Trophoblast cell (in vitro differentiated cells and primary cell): Measurements from ENCODE around the gene NXPH2.

Experiments
- DNase-seq, 2 donors: peaks; one replicate each; pipeline ENCODE4 v3.0.0-alpha.2; 2016
- H2AFZ ChIP-seq: 2 replicates; pipeline ENCODE4 v1.6.1; 2013; ENCODE audit warnings: low read length, moderate library complexity, mild to moderate bottlenecking; ENCODE audit not compliant: insufficient read depth, poor library complexity
- H2AK5ac ChIP-seq: 2 replicates; pipeline ENCODE4 v1.6.1; 2013; ENCODE audit warnings: mild to moderate bottlenecking, low read length
- H2BK120ac ChIP-seq: 2 replicates; pipeline ENCODE4 v1.6.1; 2013; ENCODE audit warnings: low read length, mild to moderate bottlenecking, moderate library complexity; ENCODE audit not compliant: insufficient read depth, poor library complexity
- H2BK12ac ChIP-seq: 2 replicates; pipeline ENCODE4 v1.6.1; 2013; ENCODE audit warnings: mild to moderate bottlenecking, low read length, moderate library complexity
- H2BK5ac ChIP-seq: 2 replicates; pipeline ENCODE4 v1.6.1; 2013; ENCODE audit warnings: low read length, low read depth, moderate library complexity, mild to moderate bottlenecking; ENCODE audit not compliant: poor library complexity
- H3K14ac ChIP-seq: 2 replicates; pipeline ENCODE4 v1.6.1; 2013; ENCODE audit warnings: mild to moderate bottlenecking, low read length
- H3K18ac ChIP-seq: 2 replicates; pipeline ENCODE4 v1.6.1; 2013; ENCODE audit warnings: mild to moderate bottlenecking, low read length
- H3K23ac ChIP-seq: 2 replicates; pipeline ENCODE4 v1.6.1; 2013; ENCODE audit warnings: low read length
- H3K27ac ChIP-seq: 2 replicates; pipeline ENCODE4 v1.5.1; 2013; ENCODE audit warnings: low read depth, mild to moderate bottlenecking, inconsistent platforms, low read length, moderate library complexity
- H3K27me3 ChIP-seq: 2 replicates; pipeline ENCODE4 v1.6.1; 2013; ENCODE audit warnings: inconsistent platforms, mild to moderate bottlenecking, low read length, moderate library complexity; ENCODE audit not compliant: insufficient read depth
- H3K36me3 ChIP-seq, 2 experiments: 1 replicate in 1 of 2; 2 replicates in 1 of 2; pipeline ENCODE4 v1.6.1; 2013; ENCODE audit warnings: low read length in 2 of 2, mild to moderate bottlenecking in 2 of 2, moderate library complexity in 1 of 2; ENCODE audit not compliant: insufficient read depth in 2 of 2, control insufficient read depth in 1 of 2
- H3K4ac ChIP-seq: 2 replicates; pipeline ENCODE4 v1.6.1; 2013; ENCODE audit warnings: low read depth, mild to moderate bottlenecking, low read length, moderate library complexity
- H3K4me1 ChIP-seq, 2 experiments: 1 replicate in 1 of 2; 2 replicates in 1 of 2; pipeline ENCODE4 v1.6.1; 2013; ENCODE audit warnings: low read length in 2 of 2, mild to moderate bottlenecking in 2 of 2, moderate library complexity in 1 of 2; ENCODE audit not compliant: insufficient read depth in 2 of 2, control insufficient read depth in 1 of 2
- H3K4me2 ChIP-seq: 2 replicates; pipeline ENCODE4 v1.6.1; 2013; ENCODE audit warnings: inconsistent platforms, mild to moderate bottlenecking, low read length, moderate library complexity
- H3K4me3 ChIP-seq: 2 replicates; pipeline ENCODE4 v1.5.1; 2013; ENCODE audit warnings: mild to moderate bottlenecking, low read depth, low read length, inconsistent platforms
- H3K79me1 ChIP-seq: one replicate; pipeline ENCODE4 v1.6.1; 2013; ENCODE audit warnings: low read length
- H3K79me2 ChIP-seq: 2 replicates; pipeline ENCODE4 v1.6.1; 2013; ENCODE audit warnings: low read length, mild to moderate bottlenecking; ENCODE audit not compliant: control insufficient read depth, insufficient read depth, poor library complexity
- H3K9ac ChIP-seq: 2 replicates; pipeline ENCODE4 v1.6.1; 2013; ENCODE audit warnings: mild to moderate bottlenecking, low read length
- H3K9me3 ChIP-seq: 2 replicates; pipeline ENCODE4 v1.6.1; 2013; ENCODE audit warnings: low read depth, mild to moderate bottlenecking, control low read depth, inconsistent platforms, low read length; ENCODE audit not compliant: insufficient read depth
- H4K12ac ChIP-seq: 2 replicates; pipeline ENCODE4 v1.6.1; 2013; ENCODE audit warnings: low read depth, mild to moderate bottlenecking, low read length, moderate library complexity
- H4K8ac ChIP-seq: 2 replicates; pipeline ENCODE4 v1.6.1; 2013; ENCODE audit warnings: low read depth, mild to moderate bottlenecking, low read length, moderate library complexity
- H4K91ac ChIP-seq: one replicate; pipeline ENCODE4 v1.6.1; 2013; ENCODE audit warnings: low read depth, mild to moderate bottlenecking, low read length, moderate library complexity
- WGBS: extraction: QIAGEN DNeasy Blood & Tissue Kit; methylation state at CpG from one replicate; pipeline ENCODE4 v1.1.7; 2013; ENCODE audit warnings: missing lambda C conversion rate; ENCODE audit not compliant: insufficient read length, insufficient coverage; ENCODE audit errors: extremely low coverage; 5-methylcytosine and 5-hydroxymethylcytosine counted together

Gene NXPH2

GRCh38 chr2:138637686-138638085 lies 142.5 kb downstream of the NXPH2 start:
- no peak overlapping the region for H3K27ac ChIP-seq
- no peak overlapping the region for H3K4me2 ChIP-seq
- peaks cover 3 to 11% of the 10 kb centered on the region in 2 experiments for H3K4me1 ChIP-seq
- H3K18ac ChIP-seq = no peak overlapping the region
- DNase-seq = no peak
- H3K4me3 ChIP-seq = no peak overlapping the region
- WGBS = no CpG with 5 or more reads among the region's 5 CpGs
- no peak overlapping the region for H3K14ac ChIP-seq
- no peak overlapping the region for H4K91ac ChIP-seq
- H3K36me3 ChIP-seq = no peaks in the 10 kb centered on the region
- H3K9me3 ChIP-seq = no peaks in the 10 kb centered on the region
- H3K9ac ChIP-seq = no peak overlapping the region
- H2AK5ac ChIP-seq = no peak overlapping the region
- no peak overlapping the region for H4K8ac ChIP-seq
- no peak overlapping the region for H4K12ac ChIP-seq
- no peak overlapping the region for H2BK5ac ChIP-seq
- H3K27me3 ChIP-seq = no peaks in the 10 kb centered on the region
- peaks cover 6% of the 10 kb centered on the region for H3K79me1 ChIP-seq
- no peak overlapping the region for H2AFZ ChIP-seq
- H2BK120ac ChIP-seq = no peak overlapping the region
- no peak overlapping the region for H3K23ac ChIP-seq
- no peaks in the 10 kb centered on the region for H3K79me2 ChIP-seq
- no peak overlapping the region for H2BK12ac ChIP-seq
- no peak overlapping the region for H3K4ac ChIP-seq

GRCh38 chr2:138637061-138637460 lies 143.1 kb downstream of the NXPH2 start:
- no peaks in the 10 kb centered on the region for H3K79me2 ChIP-seq
- H2AFZ ChIP-seq = no peak overlapping the region
- no peak overlapping the region for H2BK120ac ChIP-seq
- H3K18ac ChIP-seq = no peak overlapping the region
- peaks cover 6% of the 10 kb centered on the region for H3K79me1 ChIP-seq
- H3K27me3 ChIP-seq = no peaks in the 10 kb centered on the region
- no peaks in the 10 kb centered on the region for H3K36me3 ChIP-seq
- no peak overlapping the region for H4K8ac ChIP-seq
- no peak overlapping the region for H2BK5ac ChIP-seq
- H3K4ac ChIP-seq = no peak overlapping the region
- H3K23ac ChIP-seq = no peak overlapping the region
- DNase-seq = no peak
- no peaks in the 10 kb centered on the region for H3K9me3 ChIP-seq
- H4K91ac ChIP-seq = no peak overlapping the region
- H3K14ac ChIP-seq = no peak overlapping the region
- H3K4me1 ChIP-seq = peaks cover 3 to 8% of the 10 kb centered on the region in 2 experiments
- WGBS = no CpG with 5 or more reads among the region's 4 CpGs
- H3K27ac ChIP-seq = no peak overlapping the region
- no peak overlapping the region for H3K4me2 ChIP-seq
- no peak overlapping the region for H2AK5ac ChIP-seq
- no peak overlapping the region for H3K4me3 ChIP-seq
- H4K12ac ChIP-seq = no peak overlapping the region
- no peak overlapping the region for H3K9ac ChIP-seq
- H2BK12ac ChIP-seq = no peak overlapping the region

GRCh38 chr2:138633049-138633448 lies 147.1 kb downstream of the NXPH2 start:
- no peaks in the 10 kb centered on the region for H3K79me1 ChIP-seq
- no peak overlapping the region for H2BK5ac ChIP-seq
- H3K18ac ChIP-seq = no peak overlapping the region
- no peak overlapping the region for H3K9ac ChIP-seq
- H4K12ac ChIP-seq = no peak overlapping the region
- peaks cover 0 to 2% of the 10 kb centered on the region in 2 experiments for H3K4me1 ChIP-seq
- no CpG with 5 or more reads among the region's 1 CpG for WGBS
- no peak overlapping the region for H3K4ac ChIP-seq
- no peak overlapping the region for H4K8ac ChIP-seq
- DNase-seq = no peak
- no peaks in the 10 kb centered on the region for H3K79me2 ChIP-seq
- H2AK5ac ChIP-seq = no peak overlapping the region
- H3K14ac ChIP-seq = no peak overlapping the region
- no peaks in the 10 kb centered on the region for H3K9me3 ChIP-seq
- no peak overlapping the region for H3K4me2 ChIP-seq
- H2BK12ac ChIP-seq = no peak overlapping the region
- H2BK120ac ChIP-seq = no peak overlapping the region
- H3K23ac ChIP-seq = no peak overlapping the region
- H4K91ac ChIP-seq = no peak overlapping the region
- H3K27ac ChIP-seq = no peak overlapping the region
- no peaks in the 10 kb centered on the region for H3K27me3 ChIP-seq
- H2AFZ ChIP-seq = no peak overlapping the region
- H3K36me3 ChIP-seq = no peaks in the 10 kb centered on the region
- H3K4me3 ChIP-seq = no peak overlapping the region

- no peaks in the 10 kb centered on the region for H3K79me1 ChIP-seq
- no peak overlapping the region for H4K8ac ChIP-seq
- H3K4ac ChIP-seq = no peak overlapping the region
- no peak overlapping the region for H4K91ac ChIP-seq
- no peaks in the 10 kb centered on the region for H3K27me3 ChIP-seq
- no peak overlapping the region for H2BK120ac ChIP-seq
- DNase-seq = peak in 1 of 2 donors; percentile 10
- H4K12ac ChIP-seq = no peak overlapping the region
- H2BK5ac ChIP-seq = no peak overlapping the region
- H3K9ac ChIP-seq = no peak overlapping the region
- H2AFZ ChIP-seq = no peak overlapping the region
- no peak overlapping the region for H3K23ac ChIP-seq
- H3K14ac ChIP-seq = no peak overlapping the region
- peaks cover 0 to 2% of the 10 kb centered on the region in 2 experiments for H3K4me1 ChIP-seq
- no peak overlapping the region for H3K27ac ChIP-seq
- H2AK5ac ChIP-seq = no peak overlapping the region
- no peaks in the 10 kb centered on the region for H3K9me3 ChIP-seq
- no peaks in the 10 kb centered on the region for H3K79me2 ChIP-seq
- H2BK12ac ChIP-seq = no peak overlapping the region
- no peak overlapping the region for H3K4me3 ChIP-seq
- no peak overlapping the region for H3K18ac ChIP-seq
- no peaks in the 10 kb centered on the region for H3K36me3 ChIP-seq
- no peak overlapping the region for H3K4me2 ChIP-seq
- WGBS = no CpG with 5 or more reads among the region's 2 CpGs
Measured at GRCh38 chr2:138632066-138632620, 148.0 kb downstream of the NXPH2 start.
